GM12891 (cell line): Measurements from ENCODE around the gene SIRT4.

Experiments used
- PAX5 ChIP-seq: IDR thresholded peaks from 2 replicates; pipeline ENCODE4 v1.6.1; 2011; ENCODE audit warnings: low read length, moderate library complexity, mild to moderate bottlenecking; ENCODE audit not compliant: insufficient read depth, severe bottlenecking
- POLR2A ChIP-seq: IDR thresholded peaks from 2 replicates; pipeline ENCODE4 v1.6.1; 2011; ENCODE audit warnings: low read depth, low read length, control low read depth
- POLR2AphosphoS5 ChIP-seq: IDR thresholded peaks from 2 replicates; pipeline ENCODE4 v1.6.1; 2011; ENCODE audit warnings: low read depth, low read length, control low read depth
- POU2F2 ChIP-seq: IDR thresholded peaks from 2 replicates; pipeline ENCODE4 v1.6.1; 2011; ENCODE audit warnings: low read depth, mild to moderate bottlenecking, control low read depth, low read length, moderate library complexity
- SPI1 ChIP-seq: IDR thresholded peaks from 2 replicates; pipeline ENCODE4 v1.6.1; 2011; ENCODE audit warnings: low read depth, low read length, control low read depth
- TAF1 ChIP-seq: IDR thresholded peaks from 2 replicates; pipeline ENCODE4 v1.6.1; 2011; ENCODE audit warnings: low read depth, low read length, control low read depth

- TF ChIP-seq POLR2A (no peak), POLR2AphosphoS5 (no peak), TAF1 (no peak), SPI1 (no peak), POU2F2 (no peak), PAX5 (no peak)
Measured at GRCh38 chr12:120259418-120260202, 42.5 kb upstream of the SIRT4 start.
